WERI-Rb-1 (cell line): Measurements from ENCODE around the gene KDM2B.

ENCODE experiments used
- DNase-seq: peaks from one replicate; pipeline ENCODE4 v3.0.0-alpha.2; 2020
- H3K27ac ChIP-seq: fragments of 250-450 bp; sonication (Bioruptor Pico); 2 replicates; pipeline ENCODE4 v1.5.1; 2020; ENCODE audit warnings: mild to moderate bottlenecking, moderate library complexity
- H3K27me3 ChIP-seq: fragments of 250-450 bp; sonication (Bioruptor Pico); 2 replicates; pipeline ENCODE4 v1.5.1; 2021; ENCODE audit warnings: mild to moderate bottlenecking, low read depth, moderate library complexity; ENCODE audit not compliant: insufficient read depth, severe bottlenecking
- H3K36me3 ChIP-seq: fragments of 250-450 bp; sonication (Bioruptor Pico); 2 replicates; pipeline ENCODE4 v1.5.1; 2020; ENCODE audit warnings: mild to moderate bottlenecking, moderate library complexity
- H3K4me3 ChIP-seq: 2 replicates; pipeline ENCODE4 v1.5.1; 2011; ENCODE audit warnings: low read depth, mild to moderate bottlenecking, control low read depth, low read length
- H3K9me3 ChIP-seq: fragments of 250-450 bp; sonication (Bioruptor Pico); 2 replicates; pipeline ENCODE4 v1.5.1; 2021; ENCODE audit warnings: mild to moderate bottlenecking, moderate library complexity; ENCODE audit not compliant: severe bottlenecking
- TF ChIP-seq, protein P1 (sequence below): IDR thresholded peaks from 2 replicates; pipeline ENCODE4 v1.5.1; 2011; ENCODE audit warnings: low read depth, mild to moderate bottlenecking, control low read depth, inconsistent platforms, low read length

The KDM2B gene

DNA sequence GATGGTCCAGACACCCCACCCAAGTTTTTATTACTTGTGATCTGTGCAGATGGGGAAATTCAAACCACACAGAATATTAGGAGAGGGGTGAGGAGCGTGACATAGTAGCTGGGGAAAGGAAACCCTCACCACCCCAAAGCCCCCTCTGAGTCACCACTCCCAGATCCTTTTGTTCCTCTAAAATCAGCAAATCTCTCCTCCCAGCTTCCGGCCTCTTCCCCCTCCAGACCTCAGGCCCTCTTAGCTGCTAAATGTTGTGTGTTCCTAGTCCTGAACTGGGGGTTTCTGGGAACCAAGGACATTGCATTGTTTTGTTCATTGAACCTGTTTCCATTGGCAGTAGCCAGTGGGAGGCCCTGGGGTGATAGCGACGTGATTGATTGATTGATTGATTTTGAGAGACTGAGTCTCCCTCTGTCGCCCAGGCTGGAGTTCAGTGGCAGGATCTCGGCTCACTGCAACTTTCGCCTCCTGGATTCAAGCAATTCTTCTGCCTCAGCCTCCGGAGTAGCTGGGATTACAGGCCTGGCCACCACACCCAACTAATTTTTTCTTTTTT lies 39.6 kb upstream of the KDM2B start:
- Histone ChIP-seq H3K27me3 (no peaks in the 10 kb centered on the region), H3K4me3 (no peak overlapping the region), H3K27ac (no peak overlapping the region), H3K36me3 (no peaks in the 10 kb centered on the region), H3K9me3 (no peaks in the 10 kb centered on the region)
- TF ChIP-seq, protein P1, sequence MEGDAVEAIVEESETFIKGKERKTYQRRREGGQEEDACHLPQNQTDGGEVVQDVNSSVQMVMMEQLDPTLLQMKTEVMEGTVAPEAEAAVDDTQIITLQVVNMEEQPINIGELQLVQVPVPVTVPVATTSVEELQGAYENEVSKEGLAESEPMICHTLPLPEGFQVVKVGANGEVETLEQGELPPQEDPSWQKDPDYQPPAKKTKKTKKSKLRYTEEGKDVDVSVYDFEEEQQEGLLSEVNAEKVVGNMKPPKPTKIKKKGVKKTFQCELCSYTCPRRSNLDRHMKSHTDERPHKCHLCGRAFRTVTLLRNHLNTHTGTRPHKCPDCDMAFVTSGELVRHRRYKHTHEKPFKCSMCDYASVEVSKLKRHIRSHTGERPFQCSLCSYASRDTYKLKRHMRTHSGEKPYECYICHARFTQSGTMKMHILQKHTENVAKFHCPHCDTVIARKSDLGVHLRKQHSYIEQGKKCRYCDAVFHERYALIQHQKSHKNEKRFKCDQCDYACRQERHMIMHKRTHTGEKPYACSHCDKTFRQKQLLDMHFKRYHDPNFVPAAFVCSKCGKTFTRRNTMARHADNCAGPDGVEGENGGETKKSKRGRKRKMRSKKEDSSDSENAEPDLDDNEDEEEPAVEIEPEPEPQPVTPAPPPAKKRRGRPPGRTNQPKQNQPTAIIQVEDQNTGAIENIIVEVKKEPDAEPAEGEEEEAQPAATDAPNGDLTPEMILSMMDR = no peak
- DNase-seq = no peak

DNA sequence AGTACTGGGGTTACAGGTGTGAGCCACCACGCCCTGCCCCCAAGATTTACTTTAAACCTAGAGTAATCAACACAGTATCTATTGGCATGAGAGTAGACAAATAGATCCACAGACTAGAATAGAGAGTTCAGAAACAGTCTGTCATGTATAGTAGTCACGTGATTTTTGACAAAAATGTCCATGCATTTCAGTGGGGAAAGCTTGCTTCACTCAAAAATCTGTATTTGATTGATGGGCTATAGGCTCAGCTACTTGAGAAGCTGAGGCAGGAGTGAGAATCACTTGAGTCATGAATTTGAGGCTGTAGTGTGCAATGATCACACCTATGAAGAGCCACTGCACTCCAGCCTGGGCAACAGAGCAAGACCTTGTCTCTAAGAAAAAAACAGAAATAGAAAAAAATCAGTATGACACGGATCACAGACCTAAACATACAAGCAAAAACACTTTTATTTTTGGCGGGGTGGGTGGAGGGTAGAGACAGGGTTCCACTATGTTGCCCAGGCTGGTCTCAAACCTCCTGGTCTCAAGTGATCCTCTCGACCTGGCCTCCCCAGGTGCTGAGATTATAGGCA lies 37.9 kb upstream of the KDM2B start:
- H3K9me3 ChIP-seq = no peaks in the 10 kb centered on the region
- H3K27ac ChIP-seq = no peak overlapping the region
- no peaks in the 10 kb centered on the region for H3K27me3 ChIP-seq
- TF ChIP-seq, protein P1 = no peak
- H3K36me3 ChIP-seq = no peaks in the 10 kb centered on the region
- no peak for DNase-seq
- no peak overlapping the region for H3K4me3 ChIP-seq

DNA sequence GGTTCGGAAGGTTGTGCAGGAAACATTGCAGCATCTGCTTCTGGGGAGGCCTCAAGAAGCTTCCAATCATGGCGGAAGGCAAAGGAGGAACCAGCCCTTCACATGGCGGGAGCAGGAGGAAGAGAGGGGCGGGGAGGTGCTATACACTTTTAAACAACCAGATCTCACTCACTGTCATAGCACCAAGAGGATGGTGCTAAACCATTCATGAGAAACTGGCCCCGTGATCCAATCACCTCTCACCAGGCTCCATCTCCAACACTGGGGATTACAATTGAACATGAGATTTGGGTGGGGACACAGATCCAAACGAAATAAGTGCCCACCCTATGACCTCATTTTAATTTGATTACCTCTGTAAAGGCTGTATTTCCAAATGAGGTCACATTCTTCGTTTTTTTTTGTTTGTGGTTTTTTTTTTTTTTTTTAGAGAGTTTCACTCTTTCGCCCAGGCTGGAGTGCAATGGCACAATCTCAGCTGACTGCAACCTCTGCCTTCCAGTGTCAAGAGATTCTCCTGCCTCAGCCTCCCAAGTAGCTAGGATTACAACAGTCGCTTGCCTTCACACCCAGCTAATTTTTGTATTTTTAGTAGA lies 34.1 kb upstream of the KDM2B start:
- Histone ChIP-seq H3K36me3 (no peaks in the 10 kb centered on the region), H3K27me3 (no peaks in the 10 kb centered on the region), H3K9me3 (no peaks in the 10 kb centered on the region), H3K4me3 (no peak overlapping the region), H3K27ac (no peak overlapping the region)
- TF ChIP-seq, protein P1 = no peak
- DNase-seq = no peak

DNA sequence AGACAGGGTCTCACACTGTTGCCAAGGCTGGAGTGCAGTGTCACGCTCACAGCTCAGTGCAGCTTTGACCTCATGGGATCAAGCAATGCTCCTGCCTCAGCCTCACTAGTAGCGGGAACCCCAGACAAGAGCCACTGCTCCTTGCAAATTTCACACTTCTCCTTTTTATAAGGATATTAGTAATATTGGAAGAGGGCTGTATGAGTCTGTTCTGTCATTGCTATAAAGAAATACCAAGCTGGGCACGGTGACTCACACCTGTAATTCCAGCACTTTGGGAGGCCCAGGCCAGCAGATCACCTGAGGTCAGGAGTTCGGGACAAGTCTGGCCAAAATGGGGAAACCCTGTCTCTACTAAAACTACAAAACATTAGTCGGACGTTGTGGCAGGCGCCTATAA lies 32.6 kb upstream of the KDM2B start:
- TF ChIP-seq, protein P1 = no peak
- DNase-seq = no peak
- no peaks in the 10 kb centered on the region for H3K27me3 ChIP-seq

DNA sequence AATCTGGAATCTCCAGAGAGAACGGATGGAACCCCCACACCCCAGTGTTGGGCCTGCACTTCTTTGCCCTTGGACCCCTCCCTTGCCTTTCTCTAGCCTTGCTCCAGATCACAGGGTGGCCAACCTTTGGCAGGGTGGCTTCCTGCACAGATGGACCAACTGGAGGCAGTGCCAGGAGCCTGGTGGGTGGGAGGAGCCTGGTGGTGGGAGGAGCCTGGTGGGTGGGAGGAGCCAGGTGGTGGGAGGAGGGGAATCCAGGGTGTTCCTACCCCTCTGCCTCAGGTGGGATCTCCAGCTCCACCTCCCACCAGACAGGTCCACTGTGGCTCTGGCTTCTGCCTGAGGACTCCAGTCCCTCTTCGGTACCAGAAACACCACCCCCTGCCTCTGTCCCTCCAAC lies 30.5 kb upstream of the KDM2B start:
- DNase-seq = peak; percentile 41
- Histone ChIP-seq H3K36me3 (no peaks in the 10 kb centered on the region), H3K27me3 (no peaks in the 10 kb centered on the region), H3K27ac (no peak overlapping the region), H3K9me3 (no peaks in the 10 kb centered on the region), H3K4me3 (no peak overlapping the region)
- TF ChIP-seq, protein P1 = no peak

More for the DNA sequence above, 32.6 kb upstream of the KDM2B start:
- H3K36me3 ChIP-seq = no peaks in the 10 kb centered on the region
- H3K4me3 ChIP-seq = no peak overlapping the region
- H3K27ac ChIP-seq = no peak overlapping the region
- no peaks in the 10 kb centered on the region for H3K9me3 ChIP-seq
